ENCODE measurements around the gene KRT73. TPM values are rescaled to one million over a fixed set of nuclear protein-coding genes. Genes with fewer than 3 reads are reported as not detected.
A peak's percentile ranks its signal among the peaks of the same experiment; 100 is the strongest.

The KRT73 gene
- total RNA-seq, 1 experiment from 2014 or later: not detected

- Mint-ChIP-seq H3K27me3 (ENCODE audit: low read depth) (peaks cover 24% of the 10 kb centered on the region), H3K4me1 (no peaks in the 10 kb centered on the region), H3K36me3 (ENCODE audit: insufficient read depth in 1 of 3, low read depth in 3 of 3) (no peaks in the 10 kb centered on the region), H3K9me3 (peaks cover under 1 to 9% of the 10 kb centered on the region in 2 experiments; a peak in 2 of 5 replicates), H3K27ac (no peak overlapping the region), H3K4me3 (no peak overlapping the region)
- no peaks in the 10 kb centered on the region for H3K4me1 ChIP-seq (ENCODE audit: insufficient read depth, low read length)
- H3K27me3 ChIP-seq (ENCODE audit: insufficient read depth, low read length): no peaks in the 10 kb centered on the region
- H4K91ac ChIP-seq (ENCODE audit: insufficient read length, low read depth, low read length): no peak overlapping the region
- H3K56ac ChIP-seq (ENCODE audit: insufficient read length, low read depth, low read length): no peak overlapping the region
- H3K9me3 ChIP-seq (ENCODE audit: control insufficient read depth, low read depth, low read length): no peaks in the 10 kb centered on the region
- H3K23ac ChIP-seq (ENCODE audit: insufficient read length, low read depth, low read length): no peak overlapping the region
- no peak overlapping the region for H2BK12ac ChIP-seq (ENCODE audit: insufficient read length, low read depth, low read length)
- H3K79me2 ChIP-seq (ENCODE audit: insufficient read depth, low read length): no peaks in the 10 kb centered on the region
- H2BK15ac ChIP-seq (ENCODE audit: low read depth, low read length): no peak overlapping the region
- H4K8ac ChIP-seq (replicated peaks; ENCODE audit: insufficient read length, low read depth, low read length): no peak overlapping the region
- TF ChIP-seq CTCF (conservative IDR thresholded peaks at IDR 0.05): no peak
- no peak overlapping the region for H3K4ac ChIP-seq (ENCODE audit: low read depth, low read length)
- no peak overlapping the region for H3T11ph ChIP-seq (ENCODE audit: low read length)
- H2BK20ac ChIP-seq (ENCODE audit: low read depth, low read length, poor library complexity, severe bottlenecking): no peak overlapping the region
- no peaks in the 10 kb centered on the region for H3K23me2 ChIP-seq (ENCODE audit: insufficient read length, low read depth, low read length, poor library complexity, severe bottlenecking)
- no peak overlapping the region for H2AK5ac ChIP-seq (ENCODE audit: insufficient read length, low read length)
- no peak overlapping the region for H2BK5ac ChIP-seq (ENCODE audit: insufficient read length, low read length)
- no peak overlapping the region for H3K27ac ChIP-seq (ENCODE audit: insufficient read length, low read depth, low read length)
- H4K5ac ChIP-seq (ENCODE audit: insufficient read length, low read depth, low read length): no peak overlapping the region
- H2AFZ ChIP-seq (ENCODE audit: low read length): no peak overlapping the region
- no peak overlapping the region for H3K18ac ChIP-seq (ENCODE audit: insufficient read length, low read depth, low read length)
- no peak overlapping the region for H3K14ac ChIP-seq (ENCODE audit: insufficient read depth, low read length)
- H3K4me2 ChIP-seq (ENCODE audit: insufficient read depth, insufficient read length, low read length): no peak overlapping the region
- no CpG with 5 or more reads among the region's 9 CpGs for WGBS (ENCODE audit: extremely low coverage, insufficient read length, low lambda C conversion rate)
- H3K79me1 ChIP-seq (ENCODE audit: insufficient read depth, low read depth, low read length, poor library complexity, severe bottlenecking): no peaks in the 10 kb centered on the region
- no peak overlapping the region for H2BK120ac ChIP-seq (ENCODE audit: low read depth, low read length, poor library complexity, severe bottlenecking)
- H3K9ac ChIP-seq (ENCODE audit: extremely low read depth, insufficient read length, low read length): no peak overlapping the region
- DNase-seq: peak; percentile 17
- H4K20me1 ChIP-seq (ENCODE audit: control insufficient read depth, insufficient read depth, insufficient read length): no peaks in the 10 kb centered on the region
Measured at GRCh38 chr12:52647601-52648000, 29.2 kb upstream of the KRT73 start.
